Endothelial cell of umbilical vein (primary cell): ENCODE data around the gene TAT. TPM values are rescaled to one million over a fixed set of nuclear protein-coding genes. Genes with fewer than 3 reads are reported as not detected.

Source experiments
- BruUV-seq: library from RNA; stranded (reverse); fragments of 400-500 nt; replicated peaks from 2 replicates; lab custom pipeline; 2021; lab: Mats Ljungman, UMichigan
- CTCF ChIA-PET: fragments of 300-600, 350-600 bp; sonication (Branson Sonifier 250); formaldehyde crosslinking; loops from one replicate; lab custom pipeline; 2021; ENCODE audit warnings: antibody characterized with exemption, inconsistent platforms; lab: Charles Lee
- POLR2A ChIA-PET: fragments of 300-600, 350-600 bp; sonication (Branson Sonifier 250); formaldehyde crosslinking; loops from one replicate; lab custom pipeline; 2021; ENCODE audit warnings: antibody characterized with exemption, inconsistent platforms; lab: Charles Lee
- DNase-seq: peaks from one replicate; pipeline ENCODE4 v3.0.0-alpha.2; 2011; ENCODE audit warnings: low read depth, low spot score
- FAIRE-seq: peaks from 2 replicates; lab custom pipeline; 2011; peaks lifted over from hg19 to GRCh38; lab: Jason Lieb, UNC
- H2AFZ ChIP-seq: 2 replicates; pipeline ENCODE4 v1.6.0; 2012; ENCODE audit warnings: low read depth, low read length, control low read depth, inconsistent platforms
- H3K27ac ChIP-seq: 2 replicates; pipeline ENCODE4 v1.5.1; 2011; ENCODE audit warnings: low read depth, mild to moderate bottlenecking, control low read depth, low read length, moderate library complexity; ENCODE audit not compliant: insufficient read depth
- H3K27me3 ChIP-seq, 2 experiments: 2 replicates each; pipeline versions ENCODE4 v1.6.0 to v1.6.1; 2011; ENCODE audit warnings: low read length in 2 of 2, mixed read lengths in 1 of 2; ENCODE audit not compliant: control insufficient read depth in 2 of 2, insufficient read depth in 2 of 2
- H3K36me3 ChIP-seq, 2 experiments: 2 replicates in 1 of 2; 3 replicates in 1 of 2; pipeline ENCODE4 v1.5.1; 2011; ENCODE audit warnings: low read length in 2 of 2, mild to moderate bottlenecking in 1 of 2, moderate library complexity in 1 of 2; ENCODE audit not compliant: control insufficient read depth in 2 of 2, insufficient read depth in 2 of 2; ENCODE audit errors: extremely low read depth in 1 of 2
- H3K4me1 ChIP-seq: 3 replicates; pipeline ENCODE4 v1.5.1; 2011; ENCODE audit warnings: mild to moderate bottlenecking, low read length; ENCODE audit not compliant: control insufficient read depth, insufficient read depth; ENCODE audit errors: extremely low read depth
- H3K4me2 ChIP-seq: 2 replicates; pipeline ENCODE4 v1.6.1; 2011; ENCODE audit warnings: low read length, control low read depth, mixed read lengths; ENCODE audit not compliant: insufficient read depth
- H3K4me3 ChIP-seq, 3 experiments: fragments of 200-600 bp in 1 of 3; sonication (generic), shearing (Covaris generic) in 1 of 3; replicated peaks in 1 of 3; 2 replicates each; pipeline ENCODE4 v1.5.1; 2011 to 2016; ENCODE audit warnings: control low read depth in 3 of 3, low read length in 3 of 3, mild to moderate bottlenecking in 2 of 3, inconsistent platforms in 1 of 3, low read depth in 1 of 3, moderate library complexity in 1 of 3; ENCODE audit not compliant: insufficient read depth in 1 of 3
- H3K79me2 ChIP-seq: 2 replicates; pipeline ENCODE4 v1.6.0; 2012; ENCODE audit warnings: low read length, inconsistent platforms; ENCODE audit not compliant: control insufficient read depth, insufficient read depth
- H3K9ac ChIP-seq: replicated peaks from 2 replicates; pipeline ENCODE3; 2011; ENCODE audit warnings: low read length, control low read depth; ENCODE audit not compliant: insufficient read depth; ENCODE audit errors: extremely low read depth
- H3K9me1 ChIP-seq: replicated peaks from 3 replicates; pipeline ENCODE4 v1.6.0; 2011; ENCODE audit warnings: mild to moderate bottlenecking, low read length; ENCODE audit not compliant: control insufficient read depth, insufficient read depth; ENCODE audit errors: extremely low read depth
- H3K9me3 ChIP-seq: replicated peaks from 2 replicates; pipeline ENCODE4 v1.5.1; 2012; ENCODE audit warnings: low read length, inconsistent platforms; ENCODE audit not compliant: control insufficient read depth, insufficient read depth
- H4K20me1 ChIP-seq: replicated peaks from 2 replicates; pipeline ENCODE3; 2011; ENCODE audit warnings: mild to moderate bottlenecking, low read length; ENCODE audit not compliant: control insufficient read depth, insufficient read depth; ENCODE audit errors: extremely low read depth
- FOS ChIP-seq: IDR thresholded peaks from 2 replicates; pipeline ENCODE4 v1.6.1; 2011; ENCODE audit warnings: mild to moderate bottlenecking, low read length, moderate library complexity, borderline replicate concordance; ENCODE audit not compliant: insufficient read depth
- GATA2 ChIP-seq: IDR thresholded peaks from 2 replicates; pipeline ENCODE4 v1.7.0; 2011; ENCODE audit warnings: low read depth, mild to moderate bottlenecking, moderate library complexity, mixed read lengths, low read length; ENCODE audit not compliant: insufficient read length, insufficient read depth
- JUN ChIP-seq: IDR thresholded peaks from 2 replicates; pipeline ENCODE4 v1.6.1; 2011; ENCODE audit warnings: borderline replicate concordance, low read depth; ENCODE audit not compliant: insufficient read length, insufficient read depth
- MYC ChIP-seq: IDR thresholded peaks from one replicate; pipeline ENCODE4 v1.6.1; 2011; ENCODE audit warnings: mild to moderate bottlenecking, low read depth, low read length
- POLR2AphosphoS5 ChIP-seq: IDR thresholded peaks from 2 replicates; pipeline ENCODE4 v1.6.1; 2012; ENCODE audit warnings: low read depth, mild to moderate bottlenecking, control low read depth, low read length, moderate library complexity; ENCODE audit not compliant: insufficient read depth
- dilution Hi-C: fragments of 300-500 bp; cut with MboI; formaldehyde crosslinking; loops from one replicate; pipeline ENCODE4 v1.15.0; 2019; ENCODE audit warnings: low sequenced_read_pairs; ENCODE audit not compliant: extremely low pct_ligation_motif_present
- intact Hi-C: fragments of 100-400 bp; cut with micrococcal nuclease; formaldehyde crosslinking; loops from one replicate; pipeline ENCODE4 v1.10.0; 2022
- polyA plus RNA-seq, 4 experiments: library from polyadenylated mRNA; depleted of rRNA in 3 of 4; stranded (reverse) in 3 of 4; unstranded in 1 of 4; fragments of >200 nt; gene quantifications; 2 replicates each; pipeline versions ENCODE4 v1.2.1 to v1.2.3, GENCODE V29; 2011 to 2012; ENCODE audit warnings: missing spikeins in 1 of 4
- total RNA-seq: library from RNA; stranded (reverse); gene quantifications from 2 replicates; pipeline ENCODE4 v1.2.3, GENCODE V29; 2021
- TF ChIP-seq, protein P1 (sequence below), 2 donors: IDR thresholded peaks; 1 replicate in 1 of 2; 2 replicates in 1 of 2; pipeline ENCODE4 v1.5.1; 2011; ENCODE audit warnings: low read length in 2 of 2, mild to moderate bottlenecking in 2 of 2, moderate library complexity in 2 of 2, control low read depth in 1 of 2, inconsistent platforms in 1 of 2, low read depth in 1 of 2; ENCODE audit not compliant: insufficient read depth in 1 of 2; ENCODE audit errors: extremely low read depth in 1 of 2
- TF ChIP-seq, protein P2 (sequence below): IDR thresholded peaks from 2 replicates; pipeline ENCODE4 v1.6.1; 2011; ENCODE audit not compliant: insufficient read depth, insufficient read length

TAT gene
- total and polyA plus RNA-seq, 2 donors (not counting 3 experiments of a cell fraction or from before 2014, with no cell fraction given): not detected

DNA sequence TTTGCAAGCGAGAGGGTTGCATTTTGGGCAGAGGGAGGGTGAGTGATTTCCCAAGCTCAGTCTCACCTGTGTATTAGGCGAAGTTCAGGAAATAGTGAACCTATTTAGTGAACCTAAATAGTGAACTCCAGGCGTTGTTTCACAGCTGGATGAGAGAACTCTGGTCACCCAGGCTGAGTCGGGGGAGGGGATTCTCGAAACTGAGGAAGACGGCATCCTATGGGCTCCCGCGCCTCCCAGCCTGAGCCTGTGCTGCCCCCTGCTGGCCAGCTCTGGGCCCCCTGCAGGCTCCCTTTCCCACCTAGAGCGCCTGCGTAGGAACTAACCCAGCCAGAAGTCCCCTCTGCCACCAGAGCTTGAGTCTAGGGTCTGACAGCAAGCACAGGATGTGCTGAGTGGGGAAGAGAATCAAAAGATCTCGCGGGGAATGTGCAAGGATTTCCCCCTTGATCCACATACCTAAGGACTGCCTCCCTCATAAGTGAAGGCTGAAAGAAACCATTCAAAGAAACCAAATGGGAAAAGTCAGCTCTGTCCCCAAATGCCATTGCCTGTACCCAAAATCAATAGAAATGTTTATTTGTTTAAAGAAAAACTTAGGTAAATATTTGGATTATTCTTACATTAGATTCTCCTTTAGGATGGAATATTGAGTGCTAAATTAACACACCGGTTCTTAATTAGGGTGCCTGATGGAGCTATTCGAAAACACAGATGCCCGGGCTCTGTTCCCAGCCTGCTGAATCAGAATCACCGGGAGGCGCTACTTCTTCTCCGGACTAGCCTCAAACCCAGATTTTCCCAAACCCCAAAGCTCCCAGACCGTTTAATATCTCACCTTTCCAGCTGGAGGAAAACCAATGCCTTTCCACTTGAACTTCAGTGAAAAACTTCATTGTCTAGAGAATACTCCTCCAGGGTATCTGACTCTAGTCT is 34.3 kb upstream of the TAT start:
- Histone ChIP-seq H3K4me1 (no peaks in the 10 kb centered on the region), H3K4me3 (no peak overlapping the region), H3K36me3 (no peaks in the 10 kb centered on the region), H3K9me1 (no peaks in the 10 kb centered on the region), H3K9ac (no peak overlapping the region), H3K4me2 (no peak overlapping the region), H3K79me2 (no peaks in the 10 kb centered on the region), H3K27ac (no peak overlapping the region), H2AFZ (no peak overlapping the region), H3K9me3 (no peaks in the 10 kb centered on the region), H3K27me3 (no peaks in the 10 kb centered on the region), H4K20me1 (no peaks in the 10 kb centered on the region)
- TF ChIP-seq FOS (no peak), GATA2 (no peak), POLR2AphosphoS5 (no peak), JUN (no peak), MYC (no peak)
- TF ChIP-seq, protein P1, sequence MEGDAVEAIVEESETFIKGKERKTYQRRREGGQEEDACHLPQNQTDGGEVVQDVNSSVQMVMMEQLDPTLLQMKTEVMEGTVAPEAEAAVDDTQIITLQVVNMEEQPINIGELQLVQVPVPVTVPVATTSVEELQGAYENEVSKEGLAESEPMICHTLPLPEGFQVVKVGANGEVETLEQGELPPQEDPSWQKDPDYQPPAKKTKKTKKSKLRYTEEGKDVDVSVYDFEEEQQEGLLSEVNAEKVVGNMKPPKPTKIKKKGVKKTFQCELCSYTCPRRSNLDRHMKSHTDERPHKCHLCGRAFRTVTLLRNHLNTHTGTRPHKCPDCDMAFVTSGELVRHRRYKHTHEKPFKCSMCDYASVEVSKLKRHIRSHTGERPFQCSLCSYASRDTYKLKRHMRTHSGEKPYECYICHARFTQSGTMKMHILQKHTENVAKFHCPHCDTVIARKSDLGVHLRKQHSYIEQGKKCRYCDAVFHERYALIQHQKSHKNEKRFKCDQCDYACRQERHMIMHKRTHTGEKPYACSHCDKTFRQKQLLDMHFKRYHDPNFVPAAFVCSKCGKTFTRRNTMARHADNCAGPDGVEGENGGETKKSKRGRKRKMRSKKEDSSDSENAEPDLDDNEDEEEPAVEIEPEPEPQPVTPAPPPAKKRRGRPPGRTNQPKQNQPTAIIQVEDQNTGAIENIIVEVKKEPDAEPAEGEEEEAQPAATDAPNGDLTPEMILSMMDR (IDR thresholded peaks at IDR 0.05; ENCODE audit: extremely low read depth in 1 of 2, insufficient read depth in 1 of 2, low read depth in 1 of 2, low read length in 2 of 2): peak; percentile 97 to 99
- TF ChIP-seq, protein P2, sequence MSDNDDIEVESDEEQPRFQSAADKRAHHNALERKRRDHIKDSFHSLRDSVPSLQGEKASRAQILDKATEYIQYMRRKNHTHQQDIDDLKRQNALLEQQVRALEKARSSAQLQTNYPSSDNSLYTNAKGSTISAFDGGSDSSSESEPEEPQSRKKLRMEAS: no peak
- intact Hi-C loops (loop anchor here (2.0 to 5.0 kb wide), 3 partner anchors 46 to 198 kb away; no protein-coding TSS in a partner anchor), dilution Hi-C loops (no loop called here)
- ChIA-PET CTCF (interaction anchor here (0.5 to 2.3 kb wide), 50 partner anchors 9 to 396 kb away, joined by 3 to 42 read pairs (median 4); partner anchors contain the start of genes CHST4, TAT and ZNF23), POLR2A (no interaction called here)
- BruUV-seq: no TSS peak
- DNase-seq (peak; percentile 64), FAIRE-seq (peak; percentile 81)
